Stomach smooth muscle (tissue), 2 donors: ENCODE measurements around the gene MAPK7.
"Not testable (repeated sequence)": the region's sequence is repeated elsewhere in the genome, so short reads cannot be mapped to it uniquely, and the experiment has no call there.

Experiments
- H3K27ac ChIP-seq: one replicate; pipeline ENCODE4 v1.7.0; 2013; ENCODE audit warnings: mild to moderate bottlenecking, low read length, inconsistent platforms
- H3K27me3 ChIP-seq, 2 donors: one replicate each; pipeline ENCODE4 v1.7.0; 2013; ENCODE audit warnings: low read length in 2 of 2; ENCODE audit not compliant: insufficient read depth in 2 of 2, control insufficient read depth in 1 of 2
- H3K36me3 ChIP-seq, 2 donors: one replicate each; pipeline ENCODE4 v1.7.0; 2013; ENCODE audit warnings: low read length in 2 of 2; ENCODE audit not compliant: control insufficient read depth in 2 of 2, insufficient read depth in 2 of 2
- H3K4me1 ChIP-seq: one replicate; pipeline ENCODE4 v1.7.0; 2013; ENCODE audit warnings: low read length; ENCODE audit not compliant: control insufficient read depth, insufficient read depth
- H3K4me3 ChIP-seq, 2 donors: one replicate each; pipeline ENCODE4 v1.7.0; 2013; ENCODE audit warnings: low read length in 2 of 2
- H3K9ac ChIP-seq, 2 donors: one replicate each; pipeline ENCODE4 v1.7.0; 2013; ENCODE audit warnings: low read length in 2 of 2, mild to moderate bottlenecking in 1 of 2
- H3K9me3 ChIP-seq, 2 donors: one replicate each; pipeline ENCODE4 v1.7.0; 2013; ENCODE audit warnings: low read length in 2 of 2; ENCODE audit not compliant: control insufficient read depth in 2 of 2
- donor health status: healthy.
- donor health status: Pancreatic carcinoma.

MAPK7 gene

GRCh38 chr17:19343671-19344151 lies 34.6 kb upstream of the MAPK7 start:
- Histone ChIP-seq H3K4me3 (no peak overlapping the region), H3K4me1 (peaks cover 32% of the 10 kb centered on the region), H3K27me3 (no peaks in the 10 kb centered on the region), H3K9ac (no peak overlapping the region), H3K27ac (no peak overlapping the region), H3K9me3 (no peaks in the 10 kb centered on the region), H3K36me3 (no peaks in the 10 kb centered on the region)

GRCh38 chr17:19344311-19345066 lies 33.8 kb upstream of the MAPK7 start:
- Histone ChIP-seq H3K4me3 (no peak overlapping the region), H3K27ac (no peak overlapping the region), H3K36me3 (no peaks in the 10 kb centered on the region), H3K27me3 (no peaks in the 10 kb centered on the region), H3K4me1 (peaks cover 32% of the 10 kb centered on the region), H3K9ac (no peak overlapping the region), H3K9me3 (no peaks in the 10 kb centered on the region)

GRCh38 chr17:19345067-19345460 lies 33.2 kb upstream of the MAPK7 start:
- Histone ChIP-seq H3K27me3 (no peaks in the 10 kb centered on the region), H3K4me1 (peaks cover 32% of the 10 kb centered on the region), H3K27ac (no peak overlapping the region), H3K36me3 (no peaks in the 10 kb centered on the region), H3K9me3 (no peaks in the 10 kb centered on the region), H3K9ac (no peak overlapping the region), H3K4me3 (no peak overlapping the region)

GRCh38 chr17:19345486-19346350 lies 32.6 kb upstream of the MAPK7 start:
- Histone ChIP-seq H3K4me3 (no peak overlapping the region), H3K4me1 (peaks cover 32% of the 10 kb centered on the region), H3K36me3 (no peaks in the 10 kb centered on the region), H3K9me3 (no peaks in the 10 kb centered on the region), H3K27me3 (no peaks in the 10 kb centered on the region), H3K27ac (peak overlapping the region; percentile 66), H3K9ac (peak overlapping the region; percentile 36 to 41)

GRCh38 chr17:19346351-19347255 lies 31.7 kb upstream of the MAPK7 start:
- peak overlapping the region; percentile 66 for H3K27ac ChIP-seq
- no peaks in the 10 kb centered on the region for H3K36me3 ChIP-seq
- H3K4me3 ChIP-seq: peak overlapping the region in 1 of 2 donors; percentile 15
- no peaks in the 10 kb centered on the region for H3K27me3 ChIP-seq
- H3K9ac ChIP-seq: peak overlapping the region; percentile 41 to 42
- peaks cover 32% of the 10 kb centered on the region for H3K4me1 ChIP-seq
- no peaks in the 10 kb centered on the region for H3K9me3 ChIP-seq

- Histone ChIP-seq H3K9ac (peak overlapping the region in 1 of 2 donors; percentile 42), H3K36me3 (no peaks in the 10 kb centered on the region), H3K27me3 (no peaks in the 10 kb centered on the region), H3K27ac (peak overlapping the region; percentile 66), H3K4me3 (peak overlapping the region in 1 of 2 donors; percentile 15), H3K9me3 (no peaks in the 10 kb centered on the region), H3K4me1 (peaks cover 32% of the 10 kb centered on the region)
These were observed 30.8 kb upstream of the MAPK7 start for GRCh38 chr17:19347323-19348080.

- no peak overlapping the region for H3K9ac ChIP-seq
- H3K9me3 ChIP-seq: no peaks in the 10 kb centered on the region
- H3K27me3 ChIP-seq: no peaks in the 10 kb centered on the region
- H3K4me3 ChIP-seq: no peak overlapping the region
- peaks cover 28% of the 10 kb centered on the region for H3K4me1 ChIP-seq
- no peaks in the 10 kb centered on the region for H3K36me3 ChIP-seq
- no peak overlapping the region for H3K27ac ChIP-seq
These were observed 30.1 kb upstream of the MAPK7 start for GRCh38 chr17:19348081-19348650.

GRCh38 chr17:19348806-19349205 lies 29.5 kb upstream of the MAPK7 start:
- H3K36me3 ChIP-seq: no peaks in the 10 kb centered on the region
- no peaks in the 10 kb centered on the region for H3K27me3 ChIP-seq
- peaks cover 28% of the 10 kb centered on the region for H3K4me1 ChIP-seq

GRCh38 chr17:19353401-19353800 lies 24.9 kb upstream of the MAPK7 start:
- not testable (repeated sequence) for H3K36me3 ChIP-seq, H3K9ac ChIP-seq, H3K27me3 ChIP-seq, H3K4me3 ChIP-seq, H3K4me1 ChIP-seq, H3K9me3 ChIP-seq, H3K27ac ChIP-seq

More at GRCh38 chr17:19348806-19349205, 29.5 kb upstream of the MAPK7 start:
- no peak overlapping the region for H3K9ac ChIP-seq
- H3K4me3 ChIP-seq: no peak overlapping the region
- no peak overlapping the region for H3K27ac ChIP-seq
- H3K9me3 ChIP-seq: no peaks in the 10 kb centered on the region
